IPS-11a (cell line): ENCODE measurements around the gene TRIO.

Experiments used
- H3K4me3 ChIP-seq: one replicate; pipeline ENCODE4 v1.5.1; 2013; ENCODE audit warnings: low read depth, low read length, control low read depth

TRIO gene

GRCh38 chr5:14260637-14261036, 117.5 kb downstream of the TRIO start:
- H3K4me3 ChIP-seq, result no peak overlapping the region

- no peak overlapping the region for H3K4me3 ChIP-seq
These were observed 118.1 kb downstream of the TRIO start for GRCh38 chr5:14261235-14261634.

GRCh38 chr5:14261856-14262611, 118.9 kb downstream of the TRIO start:
- no peak overlapping the region for H3K4me3 ChIP-seq

GRCh38 chr5:14263113-14263512, 120.0 kb downstream of the TRIO start:
- no peak overlapping the region for H3K4me3 ChIP-seq

- H3K4me3 ChIP-seq, result no peak overlapping the region
These were observed 120.6 kb downstream of the TRIO start for GRCh38 chr5:14263699-14264098.

GRCh38 chr5:14264605-14265316, 121.6 kb downstream of the TRIO start:
- H3K4me3 ChIP-seq, result no peak overlapping the region

GRCh38 chr5:14265570-14265969, 122.4 kb downstream of the TRIO start:
- H3K4me3 ChIP-seq, result no peak overlapping the region

GRCh38 chr5:14266171-14266570, 123.0 kb downstream of the TRIO start:
- no peak overlapping the region for H3K4me3 ChIP-seq

- no peak overlapping the region for H3K4me3 ChIP-seq
These were observed 123.5 kb downstream of the TRIO start for GRCh38 chr5:14266686-14267085.

GRCh38 chr5:14267166-14267838, 124.2 kb downstream of the TRIO start:
- H3K4me3 ChIP-seq, result no peak overlapping the region

- no peak overlapping the region for H3K4me3 ChIP-seq
These were observed 125.0 kb downstream of the TRIO start for GRCh38 chr5:14267991-14268708.

GRCh38 chr5:14268738-14269137, 125.6 kb downstream of the TRIO start:
- H3K4me3 ChIP-seq, result no peak overlapping the region

GRCh38 chr5:14269395-14269794, 126.3 kb downstream of the TRIO start:
- H3K4me3 ChIP-seq, result no peak overlapping the region

- no peak overlapping the region for H3K4me3 ChIP-seq
These were observed 127.1 kb downstream of the TRIO start for GRCh38 chr5:14270209-14270702.

- H3K4me3 ChIP-seq, result no peak overlapping the region
These were observed 129.5 kb downstream of the TRIO start for GRCh38 chr5:14272548-14273205.

- H3K4me3 ChIP-seq, result no peak overlapping the region
These were observed 130.1 kb downstream of the TRIO start for GRCh38 chr5:14273207-14273767.

GRCh38 chr5:14276380-14276779, 133.2 kb downstream of the TRIO start:
- no peak overlapping the region for H3K4me3 ChIP-seq

- H3K4me3 ChIP-seq, result no peak overlapping the region
These were observed 134.5 kb downstream of the TRIO start for GRCh38 chr5:14277385-14278320.

- H3K4me3 ChIP-seq, result no peak overlapping the region
These were observed 137.2 kb downstream of the TRIO start for GRCh38 chr5:14280294-14280854.
